AG09319 (cell line): ENCODE measurements around the gene SEC14L6.
A peak's percentile ranks its signal among the peaks of the same experiment; 100 is the strongest.

ENCODE experiments used
- DNase-seq: peaks from one replicate; pipeline ENCODE4 v3.0.0-alpha.2; 2010; ENCODE audit warnings: low read depth; ENCODE audit errors: extremely low read depth
- CTCF ChIP-seq: IDR thresholded peaks from 2 replicates; pipeline ENCODE4 v1.5.1; 2011; ENCODE audit warnings: low read depth, mild to moderate bottlenecking, inconsistent platforms, low read length, moderate library complexity

The SEC14L6 gene

DNA sequence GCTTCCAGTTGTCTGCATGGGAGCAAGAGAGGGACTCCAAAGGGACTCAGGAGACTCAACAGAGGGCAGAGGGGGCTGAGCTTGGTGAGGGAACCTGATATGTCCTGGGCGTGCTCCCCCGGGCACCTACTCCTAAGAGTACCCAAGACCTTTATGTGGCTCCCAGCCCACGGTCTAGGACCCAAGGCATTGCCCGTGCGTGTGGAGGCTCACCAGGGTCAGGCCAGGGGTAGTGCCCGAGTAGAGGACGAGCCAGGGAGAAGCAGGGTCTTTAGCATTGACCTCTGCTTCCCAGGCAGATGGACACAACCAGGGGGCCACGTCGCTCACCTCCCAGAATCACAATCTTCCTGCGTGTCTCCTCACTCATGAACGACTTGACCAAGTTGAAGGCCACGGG lies 54.4 kb downstream of the SEC14L6 start:
- TF ChIP-seq CTCF: no peak

GRCh38 chr22:30491381-30491780 lies 55.2 kb downstream of the SEC14L6 start:
- no peak for TF ChIP-seq CTCF

More for the DNA sequence above, 54.4 kb downstream of the SEC14L6 start:
- no peak for DNase-seq

DNA sequence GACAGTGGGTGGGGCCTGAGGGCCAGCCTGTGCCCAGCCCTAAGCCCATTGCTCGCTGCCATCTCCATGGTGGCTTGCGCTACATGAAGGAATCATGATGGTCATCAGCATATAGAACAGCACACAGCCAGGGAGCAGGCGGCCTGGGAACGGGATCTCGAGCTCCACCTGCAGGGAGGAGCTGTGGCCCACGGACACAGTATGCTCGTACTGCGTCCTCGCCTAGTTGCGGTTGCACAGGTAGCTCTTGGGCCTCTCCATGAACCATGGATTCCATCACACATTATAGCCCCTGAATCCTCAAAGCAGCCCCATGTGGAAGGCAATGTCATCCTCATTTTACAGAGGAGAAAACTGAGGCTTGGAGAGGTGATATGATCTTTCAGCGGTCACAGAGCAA lies 56.1 kb downstream of the SEC14L6 start:
- TF ChIP-seq CTCF: no peak
- no peak for DNase-seq

More at GRCh38 chr22:30491381-30491780, 55.2 kb downstream of the SEC14L6 start:
- DNase-seq: no peak

- DNase-seq: no peak
- TF ChIP-seq CTCF: no peak
Measured at GRCh38 chr22:30488121-30488520, 58.4 kb downstream of the SEC14L6 start.

DNA sequence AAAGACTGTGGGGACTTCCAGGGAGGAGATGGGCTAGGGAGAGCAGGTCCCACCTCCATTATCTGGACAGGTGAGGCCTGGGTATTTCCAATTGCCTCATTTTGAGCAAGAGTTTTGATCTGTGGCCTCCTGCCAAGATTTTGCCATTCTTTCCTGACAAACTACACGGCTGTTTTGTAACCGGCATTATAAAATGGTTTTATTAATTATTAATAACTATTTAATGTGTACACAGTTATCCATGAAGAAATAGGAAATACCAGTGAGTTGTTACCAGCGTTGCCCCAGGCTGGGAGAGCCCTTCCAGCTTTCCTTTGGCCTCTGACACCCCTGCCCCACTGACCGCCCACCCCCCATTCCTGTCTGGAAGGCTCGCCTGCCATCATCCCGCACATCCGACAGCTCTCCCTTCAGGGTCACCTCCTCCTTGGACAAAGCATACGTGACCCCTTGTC lies 59.9 kb downstream of the SEC14L6 start:
- no peak for DNase-seq
- TF ChIP-seq CTCF: no peak

- no peak for DNase-seq
- TF ChIP-seq CTCF: no peak
Measured at GRCh38 chr22:30486118-30486517, 60.4 kb downstream of the SEC14L6 start.

GRCh38 chr22:30485362-30485988 lies 61.1 kb downstream of the SEC14L6 start:
- peak; percentile 92 for TF ChIP-seq CTCF
- peak; percentile 10 for DNase-seq
